ENCODE results near the gene ACLY.
A peak's percentile ranks its signal among the peaks of the same experiment; 100 is the strongest.
"Not testable (repeated sequence)": the region's sequence is repeated elsewhere in the genome, so short reads cannot be mapped to it uniquely, and the experiment has no call there.

ACLY gene

DNA sequence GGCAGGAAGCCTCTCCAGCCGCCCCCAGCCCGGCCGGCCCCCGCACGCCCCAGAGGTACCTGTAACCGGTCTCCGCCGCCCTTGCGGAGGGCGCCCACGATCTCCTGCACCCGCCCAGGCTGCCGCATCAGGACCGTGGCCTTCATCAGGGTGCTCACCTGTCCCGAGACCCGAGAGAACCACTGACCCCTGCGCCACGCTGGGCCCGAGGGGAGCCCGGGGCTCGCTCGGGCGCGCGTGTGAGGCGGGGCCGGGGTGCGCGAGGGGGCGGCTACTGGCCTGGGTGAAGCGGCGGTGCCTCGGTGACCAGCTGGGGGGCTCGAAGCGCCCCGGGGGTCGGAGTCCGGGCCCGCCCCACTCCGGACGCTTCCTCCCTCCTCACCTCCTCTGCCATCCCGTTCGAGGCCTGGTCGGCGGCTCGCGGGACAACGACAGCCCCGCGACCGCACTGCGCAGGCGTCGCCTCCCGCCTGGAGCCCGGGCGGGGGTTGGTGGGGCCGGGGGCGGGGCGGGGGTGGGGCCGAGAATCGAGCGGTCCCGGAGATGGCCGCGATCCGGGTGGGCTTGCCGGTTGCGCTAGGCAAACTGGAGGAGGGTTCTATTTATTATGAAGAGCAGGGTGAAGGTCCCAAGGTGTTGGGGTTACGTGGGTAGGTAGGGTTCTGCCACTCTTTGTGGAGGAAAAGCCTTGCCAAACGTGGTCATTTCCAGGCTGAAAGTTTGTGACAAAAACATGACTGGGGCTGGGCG is 82.8 kb downstream of the ACLY start, which contains the start of gene NT5C3B:
Gene NT5C3B, minus strand, starts transcription at position 433 of the 750 bp plus-strand sequence. Its CDS starts 39 bp downstream, at position 394.
- Histone ChIP-seq H3K27me3 (ENCODE audit: control insufficient read depth in 1 of 2, insufficient read depth in 2 of 2, low read length in 2 of 2) (peaks cover 0 to 6% of the 10 kb centered on the region in 2 donors), H3K36me3 (ENCODE audit: control insufficient read depth in 1 of 2, insufficient read depth in 2 of 2, low read length in 2 of 2) (peaks cover 0 to 5% of the 10 kb centered on the region in 2 donors), H3K4me1 (ENCODE audit: control insufficient read depth in 1 of 2, insufficient read depth in 2 of 2, low read length in 2 of 2) (peaks cover 7 to 12% of the 10 kb centered on the region in 2 donors), H3K4me3 (ENCODE audit: low read depth in 1 of 2, low read length in 2 of 2) (peak within 1 kb of the TSS; percentile 71 to 79), H3K9ac (ENCODE audit: low read depth in 1 of 2, low read length in 2 of 2) (peak within 1 kb of the TSS; percentile 59 to 69), H3K27ac (ENCODE audit: low read depth, low read length) (no peak within 1 kb of the TSS), H3K9me3 (ENCODE audit: control insufficient read depth in 1 of 2, low read length in 2 of 2) (no peaks in the 10 kb centered on the region)

DNA sequence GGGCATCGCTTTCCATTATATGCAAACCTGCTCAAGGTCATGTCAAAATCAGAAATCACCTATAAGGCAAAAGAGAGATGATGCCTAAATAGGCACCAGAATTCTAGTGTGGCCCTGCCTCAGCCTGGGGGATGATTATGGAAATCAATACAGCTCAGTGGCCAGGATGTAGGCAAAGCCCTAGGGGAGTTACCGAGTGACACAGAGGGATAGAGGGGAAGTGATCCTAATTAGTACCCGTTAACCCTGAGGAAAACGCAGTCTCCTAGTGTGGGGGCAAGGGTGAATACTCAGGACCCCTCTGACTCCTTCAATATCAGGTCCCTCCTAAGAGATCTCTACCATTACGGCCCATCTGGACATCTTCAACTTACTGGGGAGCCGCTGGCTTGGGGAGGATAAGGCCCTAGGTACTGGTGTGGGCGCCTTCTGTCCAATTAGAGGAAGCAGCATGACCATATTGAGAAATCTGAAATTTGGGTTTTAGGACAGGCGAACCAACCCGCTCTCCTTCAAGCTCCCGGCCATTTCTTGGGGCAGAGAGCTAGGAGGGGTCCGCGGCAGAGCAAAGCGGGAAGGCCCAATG is 83.4 kb downstream of the ACLY start:
- H3K4me3 ChIP-seq (ENCODE audit: low read depth in 1 of 2, low read length in 2 of 2), result peak overlapping the region; percentile 71 to 79

GRCh38 chr17:41829961-41830360 is 88.8 kb downstream of the ACLY start:
- H3K27me3 ChIP-seq (ENCODE audit: control insufficient read depth in 1 of 2, insufficient read depth in 2 of 2, low read length in 2 of 2); H3K9me3 ChIP-seq (ENCODE audit: control insufficient read depth in 1 of 2, low read length in 2 of 2); H3K4me3 ChIP-seq (ENCODE audit: low read depth in 1 of 2, low read length in 2 of 2); H3K4me1 ChIP-seq (ENCODE audit: control insufficient read depth in 1 of 2, insufficient read depth in 2 of 2, low read length in 2 of 2); H3K27ac ChIP-seq (ENCODE audit: low read depth, low read length); H3K9ac ChIP-seq (ENCODE audit: low read depth in 1 of 2, low read length in 2 of 2): not testable (repeated sequence)
- peaks cover 4 to 19% of the 10 kb centered on the region in 2 donors for H3K36me3 ChIP-seq (ENCODE audit: control insufficient read depth in 1 of 2, insufficient read depth in 2 of 2, low read length in 2 of 2)

More for the DNA sequence above, 83.4 kb downstream of the ACLY start:
- Histone ChIP-seq H3K36me3 (ENCODE audit: control insufficient read depth in 1 of 2, insufficient read depth in 2 of 2, low read length in 2 of 2) (peaks cover 0 to 5% of the 10 kb centered on the region in 2 donors), H3K9me3 (ENCODE audit: control insufficient read depth in 1 of 2, low read length in 2 of 2) (no peaks in the 10 kb centered on the region), H3K27me3 (ENCODE audit: control insufficient read depth in 1 of 2, insufficient read depth in 2 of 2, low read length in 2 of 2) (peaks cover 0 to 6% of the 10 kb centered on the region in 2 donors), H3K9ac (ENCODE audit: low read depth in 1 of 2, low read length in 2 of 2) (peak overlapping the region; percentile 48 to 59), H3K4me1 (ENCODE audit: control insufficient read depth in 1 of 2, insufficient read depth in 2 of 2, low read length in 2 of 2) (peaks cover 7 to 12% of the 10 kb centered on the region in 2 donors), H3K27ac (ENCODE audit: low read depth, low read length) (no peak overlapping the region)

- H3K9ac ChIP-seq (ENCODE audit: low read depth in 1 of 2, low read length in 2 of 2), result no peak overlapping the region
- no peak overlapping the region for H3K4me3 ChIP-seq (ENCODE audit: low read depth in 1 of 2, low read length in 2 of 2)
- H3K9me3 ChIP-seq (ENCODE audit: control insufficient read depth in 1 of 2, low read length in 2 of 2), result no peaks in the 10 kb centered on the region
- H3K27ac ChIP-seq (ENCODE audit: low read depth, low read length), result no peak overlapping the region
- H3K36me3 ChIP-seq (ENCODE audit: control insufficient read depth in 1 of 2, insufficient read depth in 2 of 2, low read length in 2 of 2), result peaks cover 4 to 14% of the 10 kb centered on the region in 2 donors
- no peaks in the 10 kb centered on the region for H3K4me1 ChIP-seq (ENCODE audit: control insufficient read depth in 1 of 2, insufficient read depth in 2 of 2, low read length in 2 of 2)
- H3K27me3 ChIP-seq (ENCODE audit: control insufficient read depth in 1 of 2, insufficient read depth in 2 of 2, low read length in 2 of 2), result no peaks in the 10 kb centered on the region
Observed at GRCh38 chr17:41825175-41825845, 93.4 kb downstream of the ACLY start.

GRCh38 chr17:41824086-41824485 is 94.7 kb downstream of the ACLY start:
- Histone ChIP-seq H3K9me3 (ENCODE audit: control insufficient read depth in 1 of 2, low read length in 2 of 2) (no peaks in the 10 kb centered on the region), H3K27ac (ENCODE audit: low read depth, low read length) (no peak overlapping the region), H3K4me1 (ENCODE audit: control insufficient read depth in 1 of 2, insufficient read depth in 2 of 2, low read length in 2 of 2) (no peaks in the 10 kb centered on the region), H3K4me3 (ENCODE audit: low read depth in 1 of 2, low read length in 2 of 2) (no peak overlapping the region), H3K27me3 (ENCODE audit: control insufficient read depth in 1 of 2, insufficient read depth in 2 of 2, low read length in 2 of 2) (no peaks in the 10 kb centered on the region), H3K9ac (ENCODE audit: low read depth in 1 of 2, low read length in 2 of 2) (no peak overlapping the region), H3K36me3 (ENCODE audit: control insufficient read depth in 1 of 2, insufficient read depth in 2 of 2, low read length in 2 of 2) (peaks cover 0 to 7% of the 10 kb centered on the region in 2 donors)

DNA sequence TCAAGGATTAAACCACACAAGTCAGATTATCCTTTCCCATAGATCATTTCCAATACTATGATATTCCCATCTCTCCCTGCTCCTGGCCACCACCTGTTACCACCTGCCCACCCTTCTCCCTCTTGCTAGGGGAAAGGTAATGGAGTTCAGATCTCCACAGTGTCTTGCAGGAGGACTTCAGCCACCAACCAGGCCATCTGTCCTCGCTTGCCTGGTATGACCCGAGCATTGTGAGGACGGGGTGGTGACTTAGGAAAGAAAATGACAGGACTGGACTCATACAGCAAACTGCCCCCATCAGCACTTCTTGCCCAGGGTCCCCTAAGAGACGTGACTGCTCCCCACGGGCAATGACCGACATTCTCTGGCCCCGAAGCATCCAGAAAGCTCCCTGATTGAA is 95.2 kb downstream of the ACLY start:
- Histone ChIP-seq H3K9me3 (ENCODE audit: control insufficient read depth in 1 of 2, low read length in 2 of 2) (no peaks in the 10 kb centered on the region), H3K36me3 (ENCODE audit: control insufficient read depth in 1 of 2, insufficient read depth in 2 of 2, low read length in 2 of 2) (peaks cover 0 to 4% of the 10 kb centered on the region in 2 donors), H3K27ac (ENCODE audit: low read depth, low read length) (no peak overlapping the region), H3K4me3 (ENCODE audit: low read depth in 1 of 2, low read length in 2 of 2) (no peak overlapping the region), H3K9ac (ENCODE audit: low read depth in 1 of 2, low read length in 2 of 2) (no peak overlapping the region), H3K27me3 (ENCODE audit: control insufficient read depth in 1 of 2, insufficient read depth in 2 of 2, low read length in 2 of 2) (no peaks in the 10 kb centered on the region), H3K4me1 (ENCODE audit: control insufficient read depth in 1 of 2, insufficient read depth in 2 of 2, low read length in 2 of 2) (no peaks in the 10 kb centered on the region)

DNA sequence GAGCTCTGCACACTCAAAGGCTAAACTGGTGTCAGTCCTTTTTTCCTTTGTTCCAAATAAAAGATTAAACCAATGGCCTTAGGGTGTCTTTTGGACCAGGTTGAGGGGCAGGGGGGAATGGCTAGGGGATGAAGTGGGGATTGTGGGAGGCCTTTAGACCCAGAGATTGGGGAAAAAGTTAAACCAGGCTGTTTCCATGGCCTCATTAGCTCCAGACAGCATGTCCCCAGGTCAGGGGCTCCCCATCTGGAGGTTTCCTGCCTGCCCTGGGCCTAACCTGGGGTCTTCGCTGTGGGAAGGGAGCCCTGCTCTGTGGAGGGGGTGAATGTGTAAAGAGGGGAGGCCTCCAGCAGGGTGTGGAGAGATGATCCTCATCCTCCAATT is 95.6 kb downstream of the ACLY start:
- no peak overlapping the region for H3K27ac ChIP-seq (ENCODE audit: low read depth, low read length)
- H3K36me3 ChIP-seq (ENCODE audit: control insufficient read depth in 1 of 2, insufficient read depth in 2 of 2, low read length in 2 of 2), result peaks cover 0 to 4% of the 10 kb centered on the region in 2 donors
- no peak overlapping the region for H3K4me3 ChIP-seq (ENCODE audit: low read depth in 1 of 2, low read length in 2 of 2)
- no peaks in the 10 kb centered on the region for H3K9me3 ChIP-seq (ENCODE audit: control insufficient read depth in 1 of 2, low read length in 2 of 2)
- no peaks in the 10 kb centered on the region for H3K27me3 ChIP-seq (ENCODE audit: control insufficient read depth in 1 of 2, insufficient read depth in 2 of 2, low read length in 2 of 2)
- no peak overlapping the region for H3K9ac ChIP-seq (ENCODE audit: low read depth in 1 of 2, low read length in 2 of 2)
- H3K4me1 ChIP-seq (ENCODE audit: control insufficient read depth in 1 of 2, insufficient read depth in 2 of 2, low read length in 2 of 2), result no peaks in the 10 kb centered on the region

DNA sequence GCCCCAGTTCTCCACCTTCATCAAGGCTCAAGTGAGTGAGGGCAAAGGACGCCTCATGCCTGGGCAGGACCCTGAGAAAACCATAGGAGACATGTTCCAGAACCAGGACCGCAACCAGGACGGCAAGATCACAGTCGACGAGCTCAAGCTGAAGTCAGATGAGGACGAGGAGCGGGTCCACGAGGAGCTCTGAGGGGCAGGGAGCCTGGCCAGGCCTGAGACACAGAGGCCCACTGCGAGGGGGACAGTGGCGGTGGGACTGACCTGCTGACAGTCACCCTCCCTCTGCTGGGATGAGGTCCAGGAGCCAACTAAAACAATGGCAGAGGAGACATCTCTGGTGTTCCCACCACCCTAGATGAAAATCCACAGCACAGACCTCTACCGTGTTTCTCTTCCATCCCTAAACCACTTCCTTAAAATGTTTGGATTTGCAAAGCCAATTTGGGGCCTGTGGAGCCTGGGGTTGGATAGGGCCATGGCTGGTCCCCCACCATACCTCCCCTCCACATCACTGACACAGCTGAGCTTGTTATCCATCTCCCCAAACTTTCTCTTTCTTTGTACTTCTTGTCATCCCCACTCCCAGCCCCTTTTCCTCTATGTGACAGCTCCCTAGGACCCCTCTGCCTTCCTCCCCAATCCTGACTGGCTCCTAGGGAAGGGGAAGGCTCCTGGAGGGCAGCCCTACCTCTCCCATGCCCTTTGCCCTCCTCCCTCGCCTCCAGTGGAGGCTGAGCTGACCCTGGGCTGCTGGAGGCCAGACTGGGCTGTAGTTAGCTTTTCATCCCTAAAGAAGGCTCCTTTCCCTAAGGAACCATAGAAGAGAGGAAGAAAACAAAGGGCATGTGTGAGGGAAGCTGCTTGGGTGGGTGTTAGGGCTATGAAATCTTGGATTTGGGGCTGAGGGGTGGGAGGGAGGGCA is 96.3 kb downstream of the ACLY start:
- Histone ChIP-seq H3K27ac (ENCODE audit: low read depth, low read length) (no peak overlapping the region), H3K27me3 (ENCODE audit: control insufficient read depth in 1 of 2, insufficient read depth in 2 of 2, low read length in 2 of 2) (no peaks in the 10 kb centered on the region), H3K4me1 (ENCODE audit: control insufficient read depth in 1 of 2, insufficient read depth in 2 of 2, low read length in 2 of 2) (no peaks in the 10 kb centered on the region), H3K9me3 (ENCODE audit: control insufficient read depth in 1 of 2, low read length in 2 of 2) (no peaks in the 10 kb centered on the region), H3K4me3 (ENCODE audit: low read depth in 1 of 2, low read length in 2 of 2) (no peak overlapping the region), H3K36me3 (ENCODE audit: control insufficient read depth in 1 of 2, insufficient read depth in 2 of 2, low read length in 2 of 2) (peaks cover 0 to 4% of the 10 kb centered on the region in 2 donors), H3K9ac (ENCODE audit: low read depth in 1 of 2, low read length in 2 of 2) (no peak overlapping the region)

GRCh38 chr17:41821776-41822175 is 97.0 kb downstream of the ACLY start:
- H3K4me3 ChIP-seq (ENCODE audit: low read depth in 1 of 2, low read length in 2 of 2), result no peak overlapping the region
- H3K9ac ChIP-seq (ENCODE audit: low read depth in 1 of 2, low read length in 2 of 2), result no peak overlapping the region
- no peaks in the 10 kb centered on the region for H3K4me1 ChIP-seq (ENCODE audit: control insufficient read depth in 1 of 2, insufficient read depth in 2 of 2, low read length in 2 of 2)
- peaks cover 0 to 4% of the 10 kb centered on the region in 2 donors for H3K36me3 ChIP-seq (ENCODE audit: control insufficient read depth in 1 of 2, insufficient read depth in 2 of 2, low read length in 2 of 2)
- H3K9me3 ChIP-seq (ENCODE audit: control insufficient read depth in 1 of 2, low read length in 2 of 2), result no peaks in the 10 kb centered on the region
- no peak overlapping the region for H3K27ac ChIP-seq (ENCODE audit: low read depth, low read length)
- H3K27me3 ChIP-seq (ENCODE audit: control insufficient read depth in 1 of 2, insufficient read depth in 2 of 2, low read length in 2 of 2), result no peaks in the 10 kb centered on the region

All from duodenal mucosa (tissue), 2 donors.